GM19035 (cell line): ENCODE data around the gene PVALEF.

Experiments used
- ATAC-seq: cut with Tn5 transposase; IDR thresholded peaks from one replicate; pipeline ENCODE4 v1.9.1; 2021; ENCODE audit not compliant: unreplicated experiment

The PVALEF gene

GRCh38 chr17:81161536-81161935, 3.8 kb upstream of the PVALEF start:
- ATAC-seq: no peak

GRCh38 chr17:81161972-81162371, 3.3 kb upstream of the PVALEF start:
- ATAC-seq: no peak

- no peak for ATAC-seq
Observed at GRCh38 chr17:81162491-81162890, 2.8 kb upstream of the PVALEF start.

- no peak for ATAC-seq
Observed at GRCh38 chr17:81163051-81163695, 2.1 kb upstream of the PVALEF start.

- ATAC-seq: no peak
Observed at GRCh38 chr17:81163703-81164370, 1.5 kb upstream of the PVALEF start.

GRCh38 chr17:81164371-81165245, 699 bp upstream of the PVALEF start:
- ATAC-seq: no peak

GRCh38 chr17:81166033-81166492, 756 bp downstream of the PVALEF start, which contains the start of gene AATK:
Gene AATK, minus strand, starts transcription at chr17:81166221. Its CDS starts 229 bp downstream, at chr17:81165992.
- no peak for ATAC-seq

- ATAC-seq: no peak
Observed at GRCh38 chr17:81167194-81167524, 1.9 kb downstream of the PVALEF start.

- ATAC-seq: no peak
Observed at GRCh38 chr17:81167638-81168037, 2.3 kb downstream of the PVALEF start.

GRCh38 chr17:81169870-81170309, 4.6 kb downstream of the PVALEF start:
- no peak for ATAC-seq

- ATAC-seq: no peak
Observed at GRCh38 chr17:81170727-81171494, 5.6 kb downstream of the PVALEF start.

GRCh38 chr17:81171941-81172340, 6.6 kb downstream of the PVALEF start:
- ATAC-seq: no peak

GRCh38 chr17:81173052-81173761, 7.9 kb downstream of the PVALEF start:
- ATAC-seq: no peak

GRCh38 chr17:81173762-81174155, 8.5 kb downstream of the PVALEF start:
- no peak for ATAC-seq

- ATAC-seq: no peak
Observed at GRCh38 chr17:81176666-81177065, 11.4 kb downstream of the PVALEF start.

GRCh38 chr17:81178136-81179091, 13.1 kb downstream of the PVALEF start:
- ATAC-seq: no peak

GRCh38 chr17:81179220-81179619, 13.9 kb downstream of the PVALEF start:
- ATAC-seq: no peak

GRCh38 chr17:81179861-81180260, 14.6 kb downstream of the PVALEF start:
- ATAC-seq: no peak
